Ecto neural progenitor cell (in vitro differentiated cells): ENCODE results near the gene NECTIN1.

ENCODE experiments used
- DNase-seq: peaks from one replicate; pipeline ENCODE4 v3.0.0-alpha.2; 2018; ENCODE audit warnings: low spot score

The NECTIN1 gene

GRCh38 chr11:119671561-119672015 lies 57.4 kb downstream of the NECTIN1 start:
- no peak for DNase-seq

- DNase-seq, result no peak
Observed at GRCh38 chr11:119671051-119671450, 57.9 kb downstream of the NECTIN1 start.

GRCh38 chr11:119669487-119669886 lies 59.5 kb downstream of the NECTIN1 start:
- no peak for DNase-seq

- DNase-seq, result no peak
Observed at GRCh38 chr11:119668676-119669075, 60.3 kb downstream of the NECTIN1 start.

GRCh38 chr11:119666463-119667131 lies 62.4 kb downstream of the NECTIN1 start:
- peak; percentile 88 for DNase-seq

- DNase-seq, result no peak
Observed at GRCh38 chr11:119666061-119666460, 62.9 kb downstream of the NECTIN1 start.

GRCh38 chr11:119664701-119665420 lies 64.1 kb downstream of the NECTIN1 start:
- no peak for DNase-seq

GRCh38 chr11:119664063-119664572 lies 64.9 kb downstream of the NECTIN1 start:
- DNase-seq, result no peak

- DNase-seq, result no peak
Observed at GRCh38 chr11:119663279-119663678, 65.7 kb downstream of the NECTIN1 start.

- DNase-seq, result no peak
Observed at GRCh38 chr11:119661226-119661625, 67.8 kb downstream of the NECTIN1 start.

GRCh38 chr11:119659971-119660723 lies 68.9 kb downstream of the NECTIN1 start:
- DNase-seq, result no peak

GRCh38 chr11:119652907-119653659 lies 75.9 kb downstream of the NECTIN1 start:
- no peak for DNase-seq

GRCh38 chr11:119651802-119652584 lies 77.0 kb downstream of the NECTIN1 start:
- DNase-seq, result no peak

GRCh38 chr11:119650251-119650650 lies 78.7 kb downstream of the NECTIN1 start:
- no peak for DNase-seq

GRCh38 chr11:119647254-119647653 lies 81.7 kb downstream of the NECTIN1 start:
- DNase-seq, result no peak

- DNase-seq, result no peak
Observed at GRCh38 chr11:119645018-119645417, 84.0 kb downstream of the NECTIN1 start.

- DNase-seq, result no peak
Observed at GRCh38 chr11:119644502-119644901, 84.5 kb downstream of the NECTIN1 start.

- DNase-seq, result no peak
Observed at GRCh38 chr11:119643876-119644225, 85.1 kb downstream of the NECTIN1 start.

- no peak for DNase-seq
Observed at GRCh38 chr11:119643212-119643875, 85.7 kb downstream of the NECTIN1 start.

- DNase-seq, result no peak
Observed at GRCh38 chr11:119641983-119642745, 86.8 kb downstream of the NECTIN1 start.
